Thoracic aorta endothelial cell (primary cell): ENCODE measurements around the gene DNAJC25. TPM values are rescaled to one million over a fixed set of nuclear protein-coding genes. Genes with fewer than 3 reads are reported as not detected.

Experiments
- total RNA-seq: library from RNA; depleted of rRNA; stranded (reverse); fragments of >200 nt; gene quantifications from 2 replicates; pipeline ENCODE4 v1.2.3, GENCODE V29; 2012

DNAJC25 gene
- total RNA-seq = 5.8 and 6.4 TPM in 2 replicates

GRCh38 chr9:111631214-111631971, at the start of gene DNAJC25:
Gene DNAJC25, plus strand, starts transcription at chr9:111631334. Its CDS starts 74 bp downstream, at chr9:111631408.

GRCh38 chr9:111599092-111599954, 31.8 kb upstream of the DNAJC25 start, which contains the start of gene PTGR1:
Gene PTGR1, minus strand, starts transcription at chr9:111599647. Its CDS starts 2,225 bp downstream, at chr9:111597422.

GRCh38 chr9:111661150-111661801, 30.1 kb downstream of the DNAJC25 start, which contains the start of gene GNG10:
Gene GNG10, plus strand, starts transcription at chr9:111661605. Its CDS starts 30 bp downstream, at chr9:111661635.

Other genes with a start within 250 kb of the DNAJC25 start
- gene ECPAS, start 147.0 kb upstream of the DNAJC25 start, total RNA-seq = 124 and 125 TPM in 2 replicates
- gene ZNF483, start 106.2 kb upstream of the DNAJC25 start, total RNA-seq = 1.9 and 2.9 TPM in 2 replicates
- 57.4 and 146 TPM in 2 replicates for gene PTGR1, start 31.7 kb upstream of the DNAJC25 start, total RNA-seq
- gene GNG10, start 30.3 kb downstream of the DNAJC25 start, total RNA-seq = 88.7 and 90.4 TPM in 2 replicates
- not detected in 2 replicates for gene SHOC1, start 163.6 kb downstream of the DNAJC25 start, total RNA-seq